ENCODE results near the gene SPTAN1.

DNA sequence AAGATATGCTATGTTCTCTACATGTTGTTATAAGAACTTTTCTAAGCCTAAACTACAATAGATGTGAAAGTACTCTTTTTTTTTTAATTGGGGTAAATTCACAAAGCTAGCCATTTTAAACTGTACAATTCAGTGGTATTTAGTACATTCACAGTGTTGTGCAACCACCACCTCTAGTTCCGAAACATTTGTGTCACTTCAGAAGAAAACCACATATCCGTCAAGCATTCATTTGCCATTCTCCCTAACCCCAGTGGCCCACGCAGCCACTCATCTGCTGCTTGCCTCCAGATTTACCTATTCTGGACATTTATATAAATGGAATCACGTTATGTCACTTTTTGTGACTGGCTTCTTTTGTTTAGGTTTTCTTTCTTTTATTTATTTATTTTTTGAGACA, 43.1 kb downstream of the SPTAN1 start:
- TF ChIP-seq, protein P1, sequence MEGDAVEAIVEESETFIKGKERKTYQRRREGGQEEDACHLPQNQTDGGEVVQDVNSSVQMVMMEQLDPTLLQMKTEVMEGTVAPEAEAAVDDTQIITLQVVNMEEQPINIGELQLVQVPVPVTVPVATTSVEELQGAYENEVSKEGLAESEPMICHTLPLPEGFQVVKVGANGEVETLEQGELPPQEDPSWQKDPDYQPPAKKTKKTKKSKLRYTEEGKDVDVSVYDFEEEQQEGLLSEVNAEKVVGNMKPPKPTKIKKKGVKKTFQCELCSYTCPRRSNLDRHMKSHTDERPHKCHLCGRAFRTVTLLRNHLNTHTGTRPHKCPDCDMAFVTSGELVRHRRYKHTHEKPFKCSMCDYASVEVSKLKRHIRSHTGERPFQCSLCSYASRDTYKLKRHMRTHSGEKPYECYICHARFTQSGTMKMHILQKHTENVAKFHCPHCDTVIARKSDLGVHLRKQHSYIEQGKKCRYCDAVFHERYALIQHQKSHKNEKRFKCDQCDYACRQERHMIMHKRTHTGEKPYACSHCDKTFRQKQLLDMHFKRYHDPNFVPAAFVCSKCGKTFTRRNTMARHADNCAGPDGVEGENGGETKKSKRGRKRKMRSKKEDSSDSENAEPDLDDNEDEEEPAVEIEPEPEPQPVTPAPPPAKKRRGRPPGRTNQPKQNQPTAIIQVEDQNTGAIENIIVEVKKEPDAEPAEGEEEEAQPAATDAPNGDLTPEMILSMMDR (IDR thresholded peaks at IDR 0.05), result no peak
- TF ChIP-seq POLR2AphosphoS5 (IDR thresholded peaks at IDR 0.05; ENCODE audit: low read depth, low read length) (no peak), REST (IDR thresholded peaks at IDR 0.05; ENCODE audit: insufficient read depth in 1 of 2, low read depth in 2 of 2, low read length in 1 of 2) (no peak), TCF7L2 (IDR thresholded peaks at IDR 0.05; ENCODE audit: low read depth, low read length) (no peak)
